Trophoblast cell (in vitro differentiated cells and primary cell): ENCODE measurements around the gene BAIAP3.

Source experiments
- DNase-seq, 2 donors: peaks; one replicate each; pipeline ENCODE4 v3.0.0-alpha.2; 2016
- H2AFZ ChIP-seq: 2 replicates; pipeline ENCODE4 v1.6.1; 2013; ENCODE audit warnings: low read length, moderate library complexity, mild to moderate bottlenecking; ENCODE audit not compliant: insufficient read depth, poor library complexity
- H2AK5ac ChIP-seq: 2 replicates; pipeline ENCODE4 v1.6.1; 2013; ENCODE audit warnings: mild to moderate bottlenecking, low read length
- H2BK120ac ChIP-seq: 2 replicates; pipeline ENCODE4 v1.6.1; 2013; ENCODE audit warnings: low read length, mild to moderate bottlenecking, moderate library complexity; ENCODE audit not compliant: insufficient read depth, poor library complexity
- H2BK12ac ChIP-seq: 2 replicates; pipeline ENCODE4 v1.6.1; 2013; ENCODE audit warnings: mild to moderate bottlenecking, low read length, moderate library complexity
- H2BK5ac ChIP-seq: 2 replicates; pipeline ENCODE4 v1.6.1; 2013; ENCODE audit warnings: low read length, low read depth, moderate library complexity, mild to moderate bottlenecking; ENCODE audit not compliant: poor library complexity
- H3K14ac ChIP-seq: 2 replicates; pipeline ENCODE4 v1.6.1; 2013; ENCODE audit warnings: mild to moderate bottlenecking, low read length
- H3K18ac ChIP-seq: 2 replicates; pipeline ENCODE4 v1.6.1; 2013; ENCODE audit warnings: mild to moderate bottlenecking, low read length
- H3K23ac ChIP-seq: 2 replicates; pipeline ENCODE4 v1.6.1; 2013; ENCODE audit warnings: low read length
- H3K27ac ChIP-seq: 2 replicates; pipeline ENCODE4 v1.5.1; 2013; ENCODE audit warnings: low read depth, mild to moderate bottlenecking, inconsistent platforms, low read length, moderate library complexity
- H3K27me3 ChIP-seq: 2 replicates; pipeline ENCODE4 v1.6.1; 2013; ENCODE audit warnings: inconsistent platforms, mild to moderate bottlenecking, low read length, moderate library complexity; ENCODE audit not compliant: insufficient read depth
- H3K36me3 ChIP-seq, 2 experiments: 1 replicate in 1 of 2; 2 replicates in 1 of 2; pipeline ENCODE4 v1.6.1; 2013; ENCODE audit warnings: low read length in 2 of 2, mild to moderate bottlenecking in 2 of 2, moderate library complexity in 1 of 2; ENCODE audit not compliant: insufficient read depth in 2 of 2, control insufficient read depth in 1 of 2
- H3K4ac ChIP-seq: 2 replicates; pipeline ENCODE4 v1.6.1; 2013; ENCODE audit warnings: low read depth, mild to moderate bottlenecking, low read length, moderate library complexity
- H3K4me1 ChIP-seq, 2 experiments: 1 replicate in 1 of 2; 2 replicates in 1 of 2; pipeline ENCODE4 v1.6.1; 2013; ENCODE audit warnings: low read length in 2 of 2, mild to moderate bottlenecking in 2 of 2, moderate library complexity in 1 of 2; ENCODE audit not compliant: insufficient read depth in 2 of 2, control insufficient read depth in 1 of 2
- H3K4me2 ChIP-seq: 2 replicates; pipeline ENCODE4 v1.6.1; 2013; ENCODE audit warnings: inconsistent platforms, mild to moderate bottlenecking, low read length, moderate library complexity
- H3K4me3 ChIP-seq: 2 replicates; pipeline ENCODE4 v1.5.1; 2013; ENCODE audit warnings: mild to moderate bottlenecking, low read depth, low read length, inconsistent platforms
- H3K79me1 ChIP-seq: one replicate; pipeline ENCODE4 v1.6.1; 2013; ENCODE audit warnings: low read length
- H3K79me2 ChIP-seq: 2 replicates; pipeline ENCODE4 v1.6.1; 2013; ENCODE audit warnings: low read length, mild to moderate bottlenecking; ENCODE audit not compliant: control insufficient read depth, insufficient read depth, poor library complexity
- H3K9ac ChIP-seq: 2 replicates; pipeline ENCODE4 v1.6.1; 2013; ENCODE audit warnings: mild to moderate bottlenecking, low read length
- H3K9me3 ChIP-seq: 2 replicates; pipeline ENCODE4 v1.6.1; 2013; ENCODE audit warnings: low read depth, mild to moderate bottlenecking, control low read depth, inconsistent platforms, low read length; ENCODE audit not compliant: insufficient read depth
- H4K12ac ChIP-seq: 2 replicates; pipeline ENCODE4 v1.6.1; 2013; ENCODE audit warnings: low read depth, mild to moderate bottlenecking, low read length, moderate library complexity
- H4K8ac ChIP-seq: 2 replicates; pipeline ENCODE4 v1.6.1; 2013; ENCODE audit warnings: low read depth, mild to moderate bottlenecking, low read length, moderate library complexity
- H4K91ac ChIP-seq: one replicate; pipeline ENCODE4 v1.6.1; 2013; ENCODE audit warnings: low read depth, mild to moderate bottlenecking, low read length, moderate library complexity
- WGBS: extraction: QIAGEN DNeasy Blood & Tissue Kit; methylation state at CpG from one replicate; pipeline ENCODE4 v1.1.7; 2013; ENCODE audit warnings: missing lambda C conversion rate; ENCODE audit not compliant: insufficient read length, insufficient coverage; ENCODE audit errors: extremely low coverage; 5-methylcytosine and 5-hydroxymethylcytosine counted together

Gene BAIAP3

GRCh38 chr16:1366712-1367299 lies 33.4 kb downstream of the BAIAP3 start:
- Histone ChIP-seq H3K79me1 (no peaks in the 10 kb centered on the region), H3K4me2 (no peak overlapping the region), H3K23ac (no peak overlapping the region), H3K9me3 (no peaks in the 10 kb centered on the region), H3K4ac (no peak overlapping the region), H3K4me1 (no peaks in the 10 kb centered on the region), H4K8ac (no peak overlapping the region), H2BK120ac (no peak overlapping the region), H3K27me3 (no peaks in the 10 kb centered on the region), H3K79me2 (no peaks in the 10 kb centered on the region), H4K12ac (no peak overlapping the region), H2AFZ (no peak overlapping the region), H3K9ac (no peak overlapping the region), H3K36me3 (peaks cover 60 to 64% of the 10 kb centered on the region in 2 experiments), H3K4me3 (no peak overlapping the region), H2BK5ac (no peak overlapping the region), H3K18ac (peak overlapping the region; percentile 16), H3K14ac (no peak overlapping the region), H3K27ac (no peak overlapping the region), H2BK12ac (no peak overlapping the region), H2AK5ac (no peak overlapping the region), H4K91ac (no peak overlapping the region)
- DNase-seq: no peak
- no CpG with 5 or more reads among the region's 24 CpGs for WGBS

GRCh38 chr16:1367486-1368174 lies 34.2 kb downstream of the BAIAP3 start:
- peaks cover 2% of the 10 kb centered on the region for H3K9me3 ChIP-seq
- H3K79me1 ChIP-seq: no peaks in the 10 kb centered on the region
- H2BK12ac ChIP-seq: no peak overlapping the region
- H2BK120ac ChIP-seq: no peak overlapping the region
- no peak overlapping the region for H4K12ac ChIP-seq
- no peak overlapping the region for H3K18ac ChIP-seq
- no peak overlapping the region for H3K27ac ChIP-seq
- no peaks in the 10 kb centered on the region for H3K79me2 ChIP-seq
- H4K91ac ChIP-seq: no peak overlapping the region
- H4K8ac ChIP-seq: no peak overlapping the region
- H3K14ac ChIP-seq: no peak overlapping the region
- no peaks in the 10 kb centered on the region for H3K27me3 ChIP-seq
- no peak overlapping the region for H3K23ac ChIP-seq
- no peak overlapping the region for H2BK5ac ChIP-seq
- no peak overlapping the region for H3K4me3 ChIP-seq
- no CpG with 5 or more reads among the region's 27 CpGs for WGBS
- DNase-seq: no peak
- no peak overlapping the region for H3K4me2 ChIP-seq
- H2AK5ac ChIP-seq: no peak overlapping the region
- H2AFZ ChIP-seq: no peak overlapping the region
- no peak overlapping the region for H3K4ac ChIP-seq
- H3K9ac ChIP-seq: no peak overlapping the region
- H3K4me1 ChIP-seq: no peaks in the 10 kb centered on the region
- peaks cover 55 to 56% of the 10 kb centered on the region in 2 experiments for H3K36me3 ChIP-seq

GRCh38 chr16:1371054-1371978 lies 37.9 kb downstream of the BAIAP3 start:
- H4K12ac ChIP-seq: no peak overlapping the region
- H2AK5ac ChIP-seq: no peak overlapping the region
- peaks cover 2% of the 10 kb centered on the region for H3K9me3 ChIP-seq
- H3K4me1 ChIP-seq: no peaks in the 10 kb centered on the region
- no peaks in the 10 kb centered on the region for H3K79me2 ChIP-seq
- peaks cover 47 to 52% of the 10 kb centered on the region in 2 experiments for H3K36me3 ChIP-seq
- H4K91ac ChIP-seq: no peak overlapping the region
- H3K4me3 ChIP-seq: no peak overlapping the region
- H3K18ac ChIP-seq: no peak overlapping the region
- no peaks in the 10 kb centered on the region for H3K79me1 ChIP-seq
- H3K14ac ChIP-seq: no peak overlapping the region
- H3K4me2 ChIP-seq: no peak overlapping the region
- H2BK120ac ChIP-seq: no peak overlapping the region
- no CpG with 5 or more reads among the region's 33 CpGs for WGBS
- no peak overlapping the region for H3K23ac ChIP-seq
- H2BK5ac ChIP-seq: no peak overlapping the region
- no peak overlapping the region for H2AFZ ChIP-seq
- no peaks in the 10 kb centered on the region for H3K27me3 ChIP-seq
- DNase-seq: no peak
- no peak overlapping the region for H2BK12ac ChIP-seq
- H3K27ac ChIP-seq: no peak overlapping the region
- H3K9ac ChIP-seq: no peak overlapping the region
- no peak overlapping the region for H4K8ac ChIP-seq
- H3K4ac ChIP-seq: no peak overlapping the region

- H2AFZ ChIP-seq: no peak overlapping the region
- no peak overlapping the region for H2AK5ac ChIP-seq
- H3K9ac ChIP-seq: no peak overlapping the region
- H3K27me3 ChIP-seq: no peaks in the 10 kb centered on the region
- no peak overlapping the region for H3K4me2 ChIP-seq
- no peak overlapping the region for H2BK5ac ChIP-seq
- no peak overlapping the region for H4K91ac ChIP-seq
- no peak overlapping the region for H3K18ac ChIP-seq
- H4K8ac ChIP-seq: no peak overlapping the region
- H3K27ac ChIP-seq: no peak overlapping the region
- no peak overlapping the region for H2BK12ac ChIP-seq
- H2BK120ac ChIP-seq: no peak overlapping the region
- H3K4me1 ChIP-seq: peaks cover 0 to under 1% of the 10 kb centered on the region in 2 experiments
- H3K79me1 ChIP-seq: no peaks in the 10 kb centered on the region
- H3K36me3 ChIP-seq: peaks cover 39 to 43% of the 10 kb centered on the region in 2 experiments
- peaks cover 4% of the 10 kb centered on the region for H3K9me3 ChIP-seq
- no peak overlapping the region for H3K23ac ChIP-seq
- WGBS: no CpG with 5 or more reads among the region's 21 CpGs
- H4K12ac ChIP-seq: no peak overlapping the region
- peaks cover 2% of the 10 kb centered on the region for H3K79me2 ChIP-seq
- DNase-seq: no peak
- no peak overlapping the region for H3K4ac ChIP-seq
- H3K14ac ChIP-seq: no peak overlapping the region
- H3K4me3 ChIP-seq: no peak overlapping the region
These were observed 39.0 kb downstream of the BAIAP3 start for GRCh38 chr16:1372292-1372950.
